IMR-90 (cell line): ENCODE results near the gene OR5C1.

Source experiments
- BHLHE40 ChIP-seq: fragments of 150-350 bp; IDR thresholded peaks from 2 replicates; pipeline ENCODE4 v1.6.1; 2016; ENCODE audit warnings: mild to moderate bottlenecking, low read depth, low read length
- CEBPB ChIP-seq: IDR thresholded peaks from 2 replicates; pipeline ENCODE4 v1.6.1; 2012; ENCODE audit warnings: low read depth, low read length, improper control_type of control experiment
- FOS ChIP-seq: fragments of 150-350 bp; IDR thresholded peaks from 2 replicates; pipeline ENCODE4 v1.6.1; 2016; ENCODE audit warnings: low read depth, low read length
- MXI1 ChIP-seq: IDR thresholded peaks from 2 replicates; pipeline ENCODE4 v1.6.1; 2012; ENCODE audit warnings: low read depth, mild to moderate bottlenecking, low read length, moderate library complexity, borderline replicate concordance
- POLR2A ChIP-seq: IDR thresholded peaks from 2 replicates; pipeline ENCODE4 v1.6.1; 2012; ENCODE audit warnings: mild to moderate bottlenecking, low read depth, low read length
- RAD21 ChIP-seq: IDR thresholded peaks from 2 replicates; pipeline ENCODE4 v1.6.1; 2012; ENCODE audit warnings: low read length, improper control_type of control experiment
- SMC3 ChIP-seq: fragments of 150-350 bp; IDR thresholded peaks from 2 replicates; pipeline ENCODE4 v1.6.1; 2016; ENCODE audit warnings: low read depth, mild to moderate bottlenecking, antibody characterized with exemption, low read length, moderate library complexity
- TF ChIP-seq, protein P1 (sequence below): conservative IDR thresholded peaks from 2 replicates; pipeline ENCODE4 v1.5.1; 2012; ENCODE audit warnings: mild to moderate bottlenecking, low read depth, low read length, improper control_type of control experiment
- TF ChIP-seq, protein P2 (sequence below): fragments of 150-350 bp; IDR thresholded peaks from 2 replicates; pipeline ENCODE4 v1.6.1; 2017; ENCODE audit warnings: mild to moderate bottlenecking, antibody characterized with exemption, low read length, low read depth

GRCh38 chr9:122777052-122777451 lies 11.7 kb upstream of the OR5C1 start:
- TF ChIP-seq, protein P1, sequence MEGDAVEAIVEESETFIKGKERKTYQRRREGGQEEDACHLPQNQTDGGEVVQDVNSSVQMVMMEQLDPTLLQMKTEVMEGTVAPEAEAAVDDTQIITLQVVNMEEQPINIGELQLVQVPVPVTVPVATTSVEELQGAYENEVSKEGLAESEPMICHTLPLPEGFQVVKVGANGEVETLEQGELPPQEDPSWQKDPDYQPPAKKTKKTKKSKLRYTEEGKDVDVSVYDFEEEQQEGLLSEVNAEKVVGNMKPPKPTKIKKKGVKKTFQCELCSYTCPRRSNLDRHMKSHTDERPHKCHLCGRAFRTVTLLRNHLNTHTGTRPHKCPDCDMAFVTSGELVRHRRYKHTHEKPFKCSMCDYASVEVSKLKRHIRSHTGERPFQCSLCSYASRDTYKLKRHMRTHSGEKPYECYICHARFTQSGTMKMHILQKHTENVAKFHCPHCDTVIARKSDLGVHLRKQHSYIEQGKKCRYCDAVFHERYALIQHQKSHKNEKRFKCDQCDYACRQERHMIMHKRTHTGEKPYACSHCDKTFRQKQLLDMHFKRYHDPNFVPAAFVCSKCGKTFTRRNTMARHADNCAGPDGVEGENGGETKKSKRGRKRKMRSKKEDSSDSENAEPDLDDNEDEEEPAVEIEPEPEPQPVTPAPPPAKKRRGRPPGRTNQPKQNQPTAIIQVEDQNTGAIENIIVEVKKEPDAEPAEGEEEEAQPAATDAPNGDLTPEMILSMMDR, result no peak
- TF ChIP-seq BHLHE40 (no peak), POLR2A (no peak), CEBPB (no peak), SMC3 (no peak), RAD21 (no peak), MXI1 (no peak), FOS (no peak)
- TF ChIP-seq, protein P2, sequence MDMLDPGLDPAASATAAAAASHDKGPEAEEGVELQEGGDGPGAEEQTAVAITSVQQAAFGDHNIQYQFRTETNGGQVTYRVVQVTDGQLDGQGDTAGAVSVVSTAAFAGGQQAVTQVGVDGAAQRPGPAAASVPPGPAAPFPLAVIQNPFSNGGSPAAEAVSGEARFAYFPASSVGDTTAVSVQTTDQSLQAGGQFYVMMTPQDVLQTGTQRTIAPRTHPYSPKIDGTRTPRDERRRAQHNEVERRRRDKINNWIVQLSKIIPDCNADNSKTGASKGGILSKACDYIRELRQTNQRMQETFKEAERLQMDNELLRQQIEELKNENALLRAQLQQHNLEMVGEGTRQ, result no peak
